Measurements from ENCODE around the gene C19orf38.

GRCh38 chr19:10898633-10899032, 50.4 kb downstream of the C19orf38 start:
- no peak for TF ChIP-seq CTCF (conservative IDR thresholded peaks at IDR 0.05; ENCODE audit: low read length)
- TF ChIP-seq EZH2phosphoT487 (IDR thresholded peaks at IDR 0.05; ENCODE audit: borderline replicate concordance), result no peak

Data from Loucy (cell line).